HG02885 (cell line): ENCODE data around the gene RSPO4.
"Not testable (repeated sequence)": the region's sequence is repeated elsewhere in the genome, so short reads cannot be mapped to it uniquely, and the experiment has no call there.

Experiments used
- ATAC-seq: cut with Tn5 transposase; IDR thresholded peaks from one replicate; pipeline ENCODE4 v1.9.1; 2021; ENCODE audit warnings: mild to moderate bottlenecking; ENCODE audit not compliant: unreplicated experiment, poor library complexity

Gene RSPO4

DNA sequence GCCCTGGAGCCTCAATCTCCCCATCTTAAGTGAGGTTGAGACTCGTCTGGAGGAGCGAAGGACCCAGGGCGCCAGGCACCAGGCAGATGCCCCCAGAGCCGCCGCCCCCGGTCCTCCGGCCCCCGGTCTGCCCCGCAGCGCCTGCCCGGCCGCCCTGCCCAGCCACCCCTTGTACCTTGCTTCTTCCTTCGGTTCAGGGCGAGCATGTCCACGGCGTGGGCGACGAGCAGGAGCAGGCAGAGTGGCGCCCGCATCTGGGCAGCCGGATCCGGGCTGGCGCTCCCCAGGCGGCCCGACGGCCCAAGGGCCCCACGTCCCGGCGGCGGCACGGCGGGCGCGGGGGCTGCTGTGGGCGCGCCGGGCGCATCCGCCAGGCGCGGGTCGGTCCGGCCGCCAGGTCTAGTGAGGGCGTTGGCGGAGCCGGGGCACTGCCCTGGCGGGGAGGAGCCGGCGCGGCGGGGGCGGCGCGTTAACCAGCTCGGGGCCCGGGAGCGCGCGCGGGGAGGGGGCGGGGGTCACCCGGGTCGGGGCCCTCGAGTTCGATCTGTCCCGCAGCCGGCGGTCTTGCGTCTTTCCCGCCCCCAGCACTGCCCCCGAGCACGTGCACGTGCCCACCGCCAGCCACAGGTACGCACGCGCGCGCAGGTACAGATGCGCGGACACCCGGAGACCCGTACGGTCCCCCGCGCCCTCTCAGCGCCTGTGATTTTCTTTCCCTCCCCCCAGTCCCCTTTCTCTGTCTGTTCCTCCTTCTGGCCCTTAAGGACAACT is at the start of gene RSPO4:
Gene RSPO4 (minus strand): TSS at position 401 of the 771 bp plus-strand sequence. CDS start 147 bp downstream, at position 254.
- ATAC-seq: no peak

DNA sequence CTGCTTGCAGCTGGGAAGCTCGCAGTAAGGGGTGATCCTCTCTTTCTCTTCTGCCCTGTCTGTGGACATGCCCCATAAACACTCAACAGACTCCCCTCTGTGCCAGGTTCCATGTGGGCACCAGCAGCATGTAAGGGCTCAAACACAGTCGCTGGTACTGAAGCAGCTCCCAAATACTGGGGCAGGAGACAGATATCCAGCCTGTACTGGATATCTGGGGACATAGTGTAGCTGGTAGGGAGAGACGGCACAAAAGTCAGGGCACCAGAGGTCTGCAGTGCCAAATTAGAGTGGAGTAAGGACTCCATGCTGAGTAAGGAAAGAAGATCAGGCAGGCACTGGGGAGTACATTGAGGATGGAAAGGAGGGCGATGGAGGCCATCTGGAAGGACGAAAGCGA is 48.3 kb upstream of the RSPO4 start:
- ATAC-seq: no peak

DNA sequence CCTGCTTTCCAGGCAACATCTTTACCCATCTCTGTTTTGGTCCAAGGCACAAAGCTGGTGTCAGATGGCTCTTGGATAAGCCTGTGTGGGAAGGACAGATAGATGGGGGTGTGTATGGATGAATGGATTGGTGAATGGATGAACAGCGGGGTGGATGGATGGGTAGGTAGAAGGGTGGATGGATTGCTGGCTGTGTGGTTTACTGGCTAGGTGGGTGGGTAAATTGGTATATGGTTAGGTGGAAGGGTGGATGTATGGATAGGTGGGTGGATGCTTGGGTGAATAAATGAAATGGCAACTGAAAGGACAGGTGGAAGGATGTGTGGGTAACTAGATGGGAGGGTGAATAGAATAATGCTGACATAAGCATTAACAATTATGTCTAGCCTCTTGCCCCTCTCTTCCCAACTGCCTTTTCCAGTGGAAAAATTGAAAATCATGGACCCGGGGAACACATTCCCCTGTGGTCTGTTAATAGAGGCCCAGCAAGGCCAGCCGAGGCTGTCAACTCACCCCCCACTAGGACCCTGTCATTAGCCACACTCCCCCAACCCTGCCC is 43.8 kb upstream of the RSPO4 start:
- no peak for ATAC-seq

DNA sequence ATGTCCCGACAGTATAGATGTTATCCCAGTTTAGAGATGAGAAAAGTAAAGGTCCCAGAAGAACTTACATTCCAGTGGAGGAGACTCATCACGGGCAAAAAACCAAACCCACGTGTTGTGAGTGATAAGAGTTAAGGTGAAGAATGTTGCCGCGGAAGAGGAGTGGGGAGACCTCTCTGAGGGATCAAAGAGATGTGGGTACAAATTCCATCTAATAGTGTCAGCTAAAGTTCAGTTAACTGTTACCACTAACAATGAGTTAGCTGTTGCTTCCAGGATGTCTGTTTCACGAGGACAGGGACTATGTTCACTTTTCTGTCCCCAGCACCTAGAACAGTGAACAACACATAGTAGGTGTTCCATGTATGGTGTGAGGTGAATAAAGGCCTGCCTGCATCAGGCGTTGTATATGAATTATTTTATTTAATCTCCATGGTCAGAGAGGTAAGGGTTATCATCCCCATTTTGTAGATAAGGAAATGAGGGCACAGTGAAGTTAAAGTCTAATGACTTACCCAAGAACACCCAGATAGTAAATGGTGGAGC is 39.8 kb upstream of the RSPO4 start:
- ATAC-seq: no peak

DNA sequence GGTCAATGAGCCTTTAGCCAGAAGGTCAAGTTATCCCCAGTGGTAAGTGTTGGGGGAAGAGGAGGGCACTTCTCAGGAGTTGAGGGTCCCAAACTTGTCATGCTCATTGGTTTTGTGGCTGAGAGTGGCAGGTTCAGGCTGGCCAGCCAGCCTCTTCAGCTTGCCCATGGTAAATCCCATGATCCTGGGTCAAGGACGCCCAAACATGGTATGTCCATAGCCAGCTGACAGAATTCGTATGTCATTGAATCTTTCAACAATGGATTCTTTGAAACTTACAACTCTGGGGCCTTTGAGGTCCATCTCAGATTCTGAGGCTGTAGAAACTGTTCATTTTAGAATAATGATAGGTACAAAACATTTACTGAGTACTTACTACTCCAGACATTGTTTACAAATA is 36.1 kb upstream of the RSPO4 start:
- ATAC-seq: no peak

DNA sequence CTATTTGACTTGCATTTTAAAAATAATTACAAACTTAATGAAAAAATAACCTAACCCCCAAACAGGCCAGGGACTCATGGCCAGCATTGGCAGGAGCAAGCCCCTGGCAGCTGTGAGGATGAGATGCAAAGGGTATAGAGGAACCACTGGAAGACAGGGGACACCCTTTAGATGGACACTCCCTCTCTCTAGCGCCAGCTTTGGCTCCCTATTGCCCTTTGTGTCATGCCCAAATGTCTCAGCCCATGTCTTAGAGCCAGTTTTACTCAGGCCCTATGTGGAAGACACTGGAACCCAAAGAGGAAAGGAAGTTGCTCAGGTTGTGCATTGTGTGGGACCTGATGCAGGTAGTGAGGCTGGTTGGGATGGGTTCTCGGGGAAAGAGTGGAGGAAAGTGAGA is 34.9 kb upstream of the RSPO4 start:
- ATAC-seq: no peak

DNA sequence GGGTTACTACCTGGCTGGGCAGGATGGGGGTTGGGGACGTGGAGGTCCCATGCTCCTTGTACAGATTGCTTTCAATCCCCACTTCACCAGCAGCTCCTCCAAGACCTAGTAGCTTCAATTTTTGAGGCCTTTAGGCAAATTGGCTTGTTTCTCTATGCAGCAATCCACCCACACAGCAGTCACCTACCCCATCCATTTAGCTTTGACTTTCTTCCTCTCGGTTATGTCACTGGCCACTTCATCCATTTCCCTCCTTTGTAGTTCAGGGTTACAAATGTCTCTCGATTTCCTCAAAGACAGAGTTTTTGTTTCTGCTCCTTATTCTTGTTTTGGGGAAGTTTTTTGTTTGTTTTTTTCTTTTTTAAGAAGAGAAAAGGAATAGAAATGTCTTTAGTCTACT is 33.4 kb upstream of the RSPO4 start:
- no peak for ATAC-seq

DNA sequence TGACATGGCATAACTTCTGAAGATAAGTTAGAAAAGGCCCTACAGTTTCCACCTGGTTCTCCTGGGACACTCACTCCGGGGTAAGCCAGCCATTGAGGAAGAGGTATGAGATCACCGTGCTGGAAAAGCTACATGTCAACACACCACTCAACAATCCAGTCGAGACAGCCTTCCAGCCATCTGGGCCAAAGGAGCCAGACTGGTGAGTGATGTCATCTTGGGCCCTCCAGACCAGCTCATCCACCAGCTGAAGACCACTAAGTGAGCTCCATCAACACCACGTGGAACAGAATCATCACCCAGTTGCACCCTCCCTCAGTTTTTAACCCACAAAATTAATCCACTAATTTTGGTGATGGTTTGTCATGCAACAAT is 32.3 kb upstream of the RSPO4 start:
- ATAC-seq: no peak

DNA sequence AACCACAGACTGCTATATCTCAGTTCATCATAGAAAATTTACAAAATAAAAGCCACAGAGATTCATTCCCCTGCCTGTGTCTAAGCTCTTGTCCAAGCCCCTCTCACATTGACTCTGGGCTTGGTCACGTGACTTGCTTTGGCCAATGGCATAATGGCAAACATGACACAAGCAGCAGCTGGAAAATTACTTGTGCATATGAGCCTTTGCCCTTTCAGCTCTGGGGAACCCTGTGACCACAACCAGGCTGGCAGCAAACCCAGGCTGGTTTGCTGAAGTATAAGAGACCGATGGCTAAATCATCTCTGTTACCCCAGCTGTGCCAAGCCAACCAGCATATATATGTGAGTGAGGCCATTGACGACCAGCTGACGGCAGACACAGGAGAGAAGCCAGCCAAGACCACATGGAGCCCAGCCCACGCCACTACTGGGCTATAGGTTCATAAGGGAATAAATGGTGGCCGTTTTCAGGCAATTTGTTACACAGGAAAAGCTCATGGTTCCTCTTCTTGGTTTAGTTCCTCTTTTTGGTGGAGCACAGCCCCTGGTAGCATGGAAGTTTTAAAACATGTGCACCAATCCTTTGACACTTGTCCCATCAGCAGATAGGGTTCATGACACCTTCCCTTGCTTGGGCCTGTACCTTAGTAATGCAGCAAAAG is 31.8 kb upstream of the RSPO4 start:
- no peak for ATAC-seq

DNA sequence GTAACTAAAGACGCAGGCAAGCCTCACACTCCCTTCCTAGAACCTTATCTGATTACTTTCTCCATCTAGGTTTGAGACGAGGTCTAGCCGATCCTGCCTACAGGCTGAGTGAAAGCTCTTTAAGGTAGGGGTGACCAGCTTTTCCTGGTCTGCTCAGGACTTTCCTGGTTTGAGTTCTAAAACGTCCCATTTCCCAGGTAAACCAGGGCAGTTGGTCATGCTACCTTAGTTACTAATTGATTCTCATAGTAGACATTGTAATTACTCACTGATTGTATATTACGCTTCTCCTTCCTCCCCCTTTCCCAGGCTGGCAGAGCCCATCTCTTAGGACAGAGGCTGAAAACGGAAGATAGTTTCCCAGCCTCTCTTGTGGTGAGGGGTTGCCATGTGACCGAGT is 27.9 kb upstream of the RSPO4 start:
- no peak for ATAC-seq

DNA sequence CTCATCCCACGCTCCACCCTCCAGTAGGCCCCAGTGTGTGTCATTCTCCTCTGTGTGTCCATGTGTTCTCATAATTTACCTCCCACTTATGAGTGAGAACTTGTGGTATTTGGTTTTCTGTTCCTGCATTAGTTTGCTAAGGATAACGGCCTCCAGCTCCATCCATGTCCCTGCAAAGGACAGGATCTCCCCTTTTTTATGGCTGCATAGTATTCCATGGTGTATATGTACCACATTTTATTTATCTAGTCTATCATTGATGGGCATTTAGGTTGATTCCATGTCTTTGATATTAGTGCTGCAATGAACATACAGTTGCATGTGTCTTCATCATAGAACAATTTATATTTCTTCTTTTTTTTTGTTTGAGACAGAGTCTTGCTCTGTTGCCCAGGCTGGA is 24.1 kb upstream of the RSPO4 start:
- ATAC-seq: not testable (repeated sequence)

DNA sequence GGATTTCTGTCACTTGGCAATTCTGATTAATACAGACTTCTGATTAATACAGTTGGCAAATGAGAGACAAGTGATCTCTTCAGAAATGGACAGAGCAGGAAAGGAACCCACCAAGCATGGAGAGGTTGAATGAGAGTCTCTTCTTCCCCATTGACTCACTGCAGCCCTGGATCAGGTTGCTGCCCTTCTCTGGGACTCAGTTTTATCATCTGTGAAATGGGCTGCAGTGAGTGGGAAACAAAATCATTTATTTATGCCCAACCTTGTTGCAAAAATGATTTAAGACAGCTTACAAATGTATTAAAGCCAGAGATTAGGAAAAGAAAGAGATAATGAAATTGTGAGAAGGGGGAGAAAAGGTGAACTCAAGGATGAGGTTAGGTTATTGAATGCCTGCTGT is 20.8 kb upstream of the RSPO4 start:
- no peak for ATAC-seq

DNA sequence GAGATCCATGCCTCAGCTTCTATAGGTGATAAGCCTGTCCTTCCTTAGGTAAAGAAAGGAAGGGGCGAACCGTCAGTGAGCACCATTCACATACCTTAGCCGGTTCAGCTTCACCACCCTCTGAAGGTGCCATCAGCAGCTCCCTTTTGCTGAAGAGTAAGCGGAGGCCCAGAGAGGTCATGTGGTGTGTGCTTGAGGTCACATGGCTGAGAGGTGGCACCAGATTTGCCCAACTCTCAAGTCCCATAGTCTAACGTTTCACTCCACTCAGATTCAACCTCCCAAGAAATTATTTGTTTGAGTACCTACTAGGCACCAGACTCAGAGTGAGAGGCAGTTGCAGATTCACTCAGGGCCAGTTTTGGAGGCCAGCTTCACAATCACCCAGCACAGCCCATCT is 18.5 kb upstream of the RSPO4 start:
- no peak for ATAC-seq

DNA sequence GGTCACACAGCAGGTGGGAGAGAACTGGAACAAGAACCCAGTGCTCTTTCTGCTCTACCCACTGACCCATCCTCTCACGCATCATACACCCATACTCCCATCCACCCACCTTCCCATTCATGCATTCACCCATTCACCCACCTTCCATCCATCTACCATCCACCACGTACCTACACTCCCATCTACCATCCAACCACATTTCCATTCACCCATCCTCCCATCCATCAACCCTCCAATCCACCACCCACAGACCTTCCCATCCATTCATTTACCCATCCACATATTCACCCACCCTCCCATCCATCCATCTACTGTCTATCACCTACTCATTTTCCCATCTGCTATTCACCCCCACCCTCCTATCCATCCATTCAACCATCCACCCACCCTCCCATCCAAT is 17.2 kb upstream of the RSPO4 start:
- ATAC-seq: no peak

DNA sequence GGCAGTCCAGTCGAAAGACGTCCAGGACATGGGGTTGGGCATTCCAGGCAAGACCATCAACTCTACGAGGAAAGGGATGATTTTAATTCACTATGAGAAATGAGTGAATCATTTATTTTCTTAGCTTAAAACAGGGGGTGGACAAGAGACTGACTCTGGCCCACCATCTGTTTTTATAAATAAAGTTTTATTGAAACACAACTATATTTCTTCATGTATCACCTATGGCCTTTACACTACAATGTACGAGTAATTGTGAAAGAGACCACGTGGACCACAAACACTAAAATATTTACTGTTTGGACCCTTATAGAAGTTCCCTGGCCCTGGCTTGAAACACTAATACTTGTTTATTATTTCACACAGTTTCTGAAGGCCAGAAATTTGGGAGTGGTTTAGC is 15.6 kb upstream of the RSPO4 start:
- ATAC-seq: no peak

DNA sequence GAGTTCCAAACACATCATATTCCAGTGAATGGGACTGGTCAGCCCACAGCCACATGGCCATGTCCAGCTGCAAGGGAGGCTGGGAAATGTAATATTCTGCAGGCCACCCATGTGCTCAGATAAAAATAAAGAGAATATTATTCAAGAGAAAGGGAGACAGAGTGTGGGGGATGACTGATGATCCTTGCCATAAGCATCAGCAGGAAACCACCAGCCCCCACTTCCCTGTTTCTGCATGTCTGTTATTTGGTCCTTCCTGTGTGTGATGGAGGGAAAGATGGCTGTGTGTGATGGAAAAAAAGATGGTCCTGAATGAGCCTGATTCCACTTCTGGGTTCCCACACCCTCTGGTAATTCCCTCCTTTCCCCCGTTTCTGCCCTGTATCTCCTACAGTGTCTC is 13.1 kb upstream of the RSPO4 start:
- no peak for ATAC-seq

DNA sequence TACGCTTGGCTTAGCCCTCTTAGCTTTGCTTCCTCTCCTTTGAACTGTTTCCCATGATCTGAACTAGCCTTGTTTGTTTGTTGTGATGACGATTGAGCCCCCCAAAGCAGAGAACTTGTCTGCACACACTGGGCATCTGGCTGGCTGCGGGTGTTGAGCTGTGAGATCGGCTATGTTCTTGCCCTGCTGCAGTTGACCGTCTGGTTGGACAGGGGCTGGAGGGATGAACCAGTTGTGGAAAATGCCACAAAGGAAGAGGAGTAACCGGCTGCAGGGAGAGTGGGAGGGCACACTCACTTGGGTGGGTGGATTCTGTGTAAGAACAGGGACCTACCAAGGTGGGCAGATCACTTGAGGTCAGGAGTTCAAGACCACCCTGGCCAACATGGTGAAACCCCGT is 12.4 kb upstream of the RSPO4 start:
- no peak for ATAC-seq

DNA sequence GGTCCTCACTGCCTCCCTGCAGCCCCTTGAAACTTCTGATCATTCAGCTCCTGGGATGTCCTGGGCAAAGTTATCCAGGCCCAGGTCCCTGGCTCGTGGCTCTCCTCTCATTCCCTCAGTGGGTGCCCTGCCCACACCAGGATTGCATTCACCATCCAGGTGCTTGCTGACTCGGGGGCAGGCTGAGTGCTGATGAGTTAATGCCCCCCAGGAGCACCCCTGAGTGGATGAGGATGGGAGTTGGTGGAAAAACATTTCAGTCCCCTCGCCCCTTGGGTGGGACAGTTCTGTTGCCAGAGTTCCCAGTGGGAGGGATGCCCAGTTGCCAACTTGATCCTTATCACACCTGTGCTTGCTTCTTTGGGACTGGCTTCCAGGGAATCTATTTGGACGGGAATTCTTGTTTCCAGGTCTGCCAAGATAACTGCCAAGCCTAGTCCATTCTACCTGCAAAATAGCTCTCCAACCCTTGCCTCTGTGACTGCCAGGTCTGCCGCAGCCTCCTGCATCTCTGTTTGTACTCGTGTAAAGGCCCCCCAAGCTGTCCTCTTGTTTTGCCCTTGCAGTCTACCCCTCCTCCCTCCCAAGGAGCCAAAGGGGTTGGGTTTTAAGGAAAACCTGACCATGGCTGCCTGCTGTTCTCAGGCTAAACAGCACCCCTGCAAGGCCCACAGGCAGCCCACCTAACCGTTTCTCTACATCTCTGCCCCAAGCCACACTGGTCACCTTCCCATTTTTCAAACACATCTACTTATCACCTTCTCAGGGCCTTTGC is 11.6 kb upstream of the RSPO4 start:
- no peak for ATAC-seq

DNA sequence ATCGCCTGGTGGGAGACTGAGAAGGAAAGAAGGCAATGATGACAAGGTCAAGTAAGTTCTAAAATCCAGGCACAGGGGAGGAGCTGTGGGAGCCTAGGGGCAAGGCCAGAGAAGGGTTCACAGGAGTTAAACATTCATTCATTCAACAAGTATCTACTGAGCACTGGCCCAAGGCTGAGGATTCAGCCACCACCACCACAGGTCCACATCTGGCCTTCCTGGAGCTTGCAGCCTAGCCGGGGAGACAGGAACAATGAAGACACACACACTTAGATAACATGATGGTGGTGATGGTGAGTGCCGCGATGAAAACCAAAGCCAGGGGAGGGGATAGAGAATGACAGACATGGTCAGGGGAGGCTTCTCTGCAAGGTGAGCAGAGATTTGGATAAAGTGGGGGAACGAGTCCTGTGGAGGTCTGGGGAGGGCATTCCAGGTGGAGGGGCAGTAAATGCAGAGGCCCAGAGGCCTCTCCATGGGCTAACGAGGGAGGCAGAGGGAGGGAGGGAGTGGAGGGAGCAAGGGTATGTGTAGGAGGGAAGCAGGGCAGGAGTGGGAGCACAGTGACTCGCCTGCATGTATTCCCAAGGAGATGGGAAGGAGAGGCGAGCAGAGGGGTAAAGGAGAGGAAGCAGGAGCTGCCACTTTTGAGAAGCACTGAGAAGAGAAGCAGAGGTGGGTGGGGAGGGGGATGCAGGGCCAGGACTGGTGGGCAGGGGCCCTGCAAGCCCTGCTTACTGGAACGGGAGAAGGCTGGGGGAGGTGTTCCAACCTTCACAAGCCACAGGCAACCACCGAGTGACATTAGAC is 10.5 kb upstream of the RSPO4 start:
- no peak for ATAC-seq

DNA sequence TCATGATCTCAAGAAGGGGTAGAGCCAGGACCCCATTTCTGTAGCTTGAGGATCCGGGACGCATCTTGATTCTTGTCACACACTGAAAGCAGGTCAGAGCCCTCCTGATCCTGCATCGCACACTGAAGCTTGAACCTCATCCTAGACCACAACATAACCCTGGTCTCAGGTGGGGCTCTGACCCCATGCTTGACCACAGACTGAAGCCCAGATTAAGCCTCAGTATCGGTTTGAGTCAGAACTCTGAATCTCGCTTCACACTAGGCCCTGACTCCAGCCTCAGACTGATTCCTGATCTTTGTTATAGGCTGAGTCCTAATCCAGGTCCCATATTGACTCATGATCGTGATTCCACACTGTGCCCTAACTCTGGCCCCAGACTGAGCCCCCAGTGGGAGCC is 8.5 kb upstream of the RSPO4 start:
- peak; percentile 76 for ATAC-seq
